Neural progenitor cell (in vitro differentiated cells): ENCODE data around the gene RARRES2.

Experiments used
- EZH2 ChIP-seq: fragments of 200-600 bp; sonication (generic); IDR thresholded peaks from 2 replicates; pipeline ENCODE4 v1.6.1; 2017; ENCODE audit warnings: antibody characterized with exemption, mild to moderate bottlenecking, moderate library complexity
- TF ChIP-seq, protein P1 (sequence below): fragments of 200-600 bp; sonication (generic); IDR thresholded peaks from 2 replicates; pipeline ENCODE4 v1.5.1; 2017; ENCODE audit warnings: antibody characterized with exemption, mild to moderate bottlenecking

DNA sequence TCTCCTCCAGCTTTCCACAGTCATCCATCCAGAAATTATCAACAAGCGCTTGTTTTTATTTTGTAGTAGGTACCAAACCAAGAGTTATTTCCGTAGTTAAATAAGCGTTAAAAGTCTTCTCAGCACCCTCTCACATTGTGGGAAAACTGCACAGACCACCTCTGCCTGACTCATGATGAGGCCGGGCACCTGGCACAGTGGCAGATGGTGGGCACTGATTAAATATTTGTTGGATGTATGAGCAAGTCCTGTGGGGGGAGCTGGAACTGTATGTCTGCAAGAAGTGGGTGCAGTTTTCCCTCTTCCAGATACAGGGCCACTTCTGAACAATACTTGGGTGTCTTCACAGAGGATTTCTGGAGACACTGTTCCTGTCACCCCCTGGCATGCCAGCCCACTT is 21.9 kb upstream of the RARRES2 start:
- TF ChIP-seq, protein P1, sequence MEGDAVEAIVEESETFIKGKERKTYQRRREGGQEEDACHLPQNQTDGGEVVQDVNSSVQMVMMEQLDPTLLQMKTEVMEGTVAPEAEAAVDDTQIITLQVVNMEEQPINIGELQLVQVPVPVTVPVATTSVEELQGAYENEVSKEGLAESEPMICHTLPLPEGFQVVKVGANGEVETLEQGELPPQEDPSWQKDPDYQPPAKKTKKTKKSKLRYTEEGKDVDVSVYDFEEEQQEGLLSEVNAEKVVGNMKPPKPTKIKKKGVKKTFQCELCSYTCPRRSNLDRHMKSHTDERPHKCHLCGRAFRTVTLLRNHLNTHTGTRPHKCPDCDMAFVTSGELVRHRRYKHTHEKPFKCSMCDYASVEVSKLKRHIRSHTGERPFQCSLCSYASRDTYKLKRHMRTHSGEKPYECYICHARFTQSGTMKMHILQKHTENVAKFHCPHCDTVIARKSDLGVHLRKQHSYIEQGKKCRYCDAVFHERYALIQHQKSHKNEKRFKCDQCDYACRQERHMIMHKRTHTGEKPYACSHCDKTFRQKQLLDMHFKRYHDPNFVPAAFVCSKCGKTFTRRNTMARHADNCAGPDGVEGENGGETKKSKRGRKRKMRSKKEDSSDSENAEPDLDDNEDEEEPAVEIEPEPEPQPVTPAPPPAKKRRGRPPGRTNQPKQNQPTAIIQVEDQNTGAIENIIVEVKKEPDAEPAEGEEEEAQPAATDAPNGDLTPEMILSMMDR: no peak
- TF ChIP-seq EZH2: no peak
